Tibial nerve (tissue), 4 donors: ENCODE measurements around the gene TEX9.

Experiments used
- EP300 ChIP-seq, 2 donors: sonication (generic); formaldehyde crosslinking; IDR thresholded peaks; one replicate each; pipeline ENCODE4 v1.6.1; 2017; ENCODE audit warnings: antibody characterized with exemption in 2 of 2, mild to moderate bottlenecking in 1 of 2
- POLR2A ChIP-seq, 2 donors: fragments of 450-650 bp; IDR thresholded peaks; one replicate each; pipeline ENCODE4 v1.6.1; 2017; ENCODE audit warnings: antibody characterized with exemption in 2 of 2, mild to moderate bottlenecking in 2 of 2, moderate library complexity in 2 of 2
- TF ChIP-seq, protein P1 (sequence below), 5 experiments: fragments of 200-600 bp in 3 of 5; fragments of 450-650 bp in 2 of 5; sonication (generic) in 3 of 5; IDR thresholded peaks; one replicate each; pipeline ENCODE4 v1.5.1; 2016 to 2019; ENCODE audit warnings: antibody characterized with exemption in 5 of 5, mild to moderate bottlenecking in 3 of 5, moderate library complexity in 2 of 5

- TF ChIP-seq, protein P1, sequence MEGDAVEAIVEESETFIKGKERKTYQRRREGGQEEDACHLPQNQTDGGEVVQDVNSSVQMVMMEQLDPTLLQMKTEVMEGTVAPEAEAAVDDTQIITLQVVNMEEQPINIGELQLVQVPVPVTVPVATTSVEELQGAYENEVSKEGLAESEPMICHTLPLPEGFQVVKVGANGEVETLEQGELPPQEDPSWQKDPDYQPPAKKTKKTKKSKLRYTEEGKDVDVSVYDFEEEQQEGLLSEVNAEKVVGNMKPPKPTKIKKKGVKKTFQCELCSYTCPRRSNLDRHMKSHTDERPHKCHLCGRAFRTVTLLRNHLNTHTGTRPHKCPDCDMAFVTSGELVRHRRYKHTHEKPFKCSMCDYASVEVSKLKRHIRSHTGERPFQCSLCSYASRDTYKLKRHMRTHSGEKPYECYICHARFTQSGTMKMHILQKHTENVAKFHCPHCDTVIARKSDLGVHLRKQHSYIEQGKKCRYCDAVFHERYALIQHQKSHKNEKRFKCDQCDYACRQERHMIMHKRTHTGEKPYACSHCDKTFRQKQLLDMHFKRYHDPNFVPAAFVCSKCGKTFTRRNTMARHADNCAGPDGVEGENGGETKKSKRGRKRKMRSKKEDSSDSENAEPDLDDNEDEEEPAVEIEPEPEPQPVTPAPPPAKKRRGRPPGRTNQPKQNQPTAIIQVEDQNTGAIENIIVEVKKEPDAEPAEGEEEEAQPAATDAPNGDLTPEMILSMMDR (IDR thresholded peaks at IDR 0.05): no peak
- no peak for TF ChIP-seq POLR2A (IDR thresholded peaks at IDR 0.05)
- no peak for TF ChIP-seq EP300 (IDR thresholded peaks at IDR 0.05)
Measured at GRCh38 chr15:56385908-56386307, 20.7 kb downstream of the TEX9 start.
